NCI-H2171 (cell line): Measurements from ENCODE around the gene CTSE.
A peak's percentile ranks its signal among the peaks of the same experiment; 100 is the strongest.
"Not testable (repeated sequence)": the region's sequence is repeated elsewhere in the genome, so short reads cannot be mapped to it uniquely, and the experiment has no call there.

Source experiments
- DNase-seq: peaks from one replicate; lab custom pipeline; 2025; lab: John Stamatoyannopoulos, UW

The CTSE gene

DNA sequence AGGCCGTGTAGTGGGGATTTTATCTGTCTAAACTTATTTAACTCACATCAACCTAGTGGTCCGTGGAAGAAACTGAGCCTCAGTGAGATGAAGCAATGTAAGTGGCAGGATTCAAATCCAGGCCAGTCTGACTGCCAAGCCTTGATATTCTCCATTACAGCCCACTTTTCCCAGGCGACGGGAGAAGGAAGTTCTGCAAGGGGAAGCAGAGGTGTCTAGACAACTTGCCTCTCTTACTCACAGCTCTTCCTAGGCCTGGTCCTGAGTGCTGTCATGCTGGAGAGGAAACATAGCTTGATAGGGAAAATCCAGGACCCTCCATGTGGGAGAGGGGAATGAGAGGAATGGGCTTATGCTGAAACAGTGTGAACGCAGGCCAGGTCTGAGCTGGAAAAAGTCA lies 9.1 kb downstream of the CTSE start:
- DNase-seq, result no peak

DNA sequence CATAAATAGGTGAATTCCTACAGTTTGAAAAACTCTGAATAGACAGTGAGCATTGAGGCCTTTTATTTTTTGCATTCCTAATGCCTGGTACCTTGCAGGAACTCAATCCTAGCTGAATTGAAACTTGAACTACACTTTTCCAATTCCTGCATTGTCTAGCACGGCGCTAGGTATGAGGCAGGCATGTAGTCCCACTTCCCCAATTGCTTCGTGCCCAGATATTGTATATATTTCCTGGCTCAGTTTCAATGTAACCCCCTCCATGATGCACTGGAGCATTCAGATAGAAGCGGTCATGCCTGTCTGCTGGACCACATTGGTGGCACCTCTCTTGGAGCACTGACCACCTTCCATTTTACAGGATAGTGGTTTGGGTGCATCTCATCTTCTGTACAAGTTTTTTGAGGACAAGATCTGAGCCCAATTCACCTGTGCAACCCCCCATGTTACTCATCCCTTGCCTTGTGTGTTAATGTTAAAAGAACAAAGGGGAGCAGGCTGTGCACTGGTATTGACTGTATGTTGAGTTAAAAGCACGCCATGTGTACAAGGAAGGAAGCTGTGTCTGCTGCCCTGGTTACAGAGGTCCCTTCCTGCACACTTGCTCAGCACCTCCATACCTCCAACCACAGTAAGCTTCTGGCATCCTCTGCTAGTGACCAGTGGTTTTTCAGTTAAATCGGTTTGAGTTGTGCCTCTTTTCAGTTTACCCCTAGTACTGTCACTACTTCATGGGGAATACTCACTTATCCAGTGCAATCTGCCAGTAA lies 10.5 kb downstream of the CTSE start:
- no peak for DNase-seq

DNA sequence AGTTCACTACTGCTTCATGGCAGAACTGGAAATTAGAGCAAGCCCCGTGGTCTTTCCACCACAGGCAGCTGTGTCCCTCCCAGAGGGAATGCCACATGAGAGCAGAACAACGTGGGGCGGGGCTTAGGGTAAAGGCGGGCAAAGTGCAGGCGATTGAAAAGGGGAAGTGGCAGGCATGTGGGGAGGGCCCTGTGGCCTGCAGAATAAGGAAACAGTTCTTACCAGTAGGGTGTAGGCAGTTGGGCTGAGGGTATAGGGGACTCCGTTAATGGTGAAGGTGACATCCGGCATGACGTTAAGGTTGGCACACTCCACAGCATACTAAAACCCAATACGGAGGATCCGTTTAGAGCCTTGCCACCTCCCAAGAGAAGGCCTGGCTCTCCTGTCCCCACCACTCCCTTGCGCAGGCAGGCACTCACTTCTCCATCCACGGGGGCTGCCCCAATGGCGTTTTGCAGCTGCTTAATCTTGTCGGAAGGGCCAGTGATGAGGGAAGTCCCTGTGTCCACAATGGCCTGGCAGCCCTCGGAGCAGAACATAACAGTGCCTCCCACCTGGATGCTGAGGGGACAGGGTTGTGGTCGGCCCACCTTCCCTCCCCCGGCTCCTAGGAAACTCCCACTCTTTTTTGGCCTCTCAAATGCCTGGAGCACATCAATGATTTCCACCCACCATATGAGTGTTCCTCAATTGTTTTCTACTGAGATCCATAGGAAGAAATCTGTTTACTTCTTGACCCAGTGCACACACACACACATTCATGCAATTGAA lies 11.4 kb downstream of the CTSE start:
- peak; percentile 3 for DNase-seq

DNA sequence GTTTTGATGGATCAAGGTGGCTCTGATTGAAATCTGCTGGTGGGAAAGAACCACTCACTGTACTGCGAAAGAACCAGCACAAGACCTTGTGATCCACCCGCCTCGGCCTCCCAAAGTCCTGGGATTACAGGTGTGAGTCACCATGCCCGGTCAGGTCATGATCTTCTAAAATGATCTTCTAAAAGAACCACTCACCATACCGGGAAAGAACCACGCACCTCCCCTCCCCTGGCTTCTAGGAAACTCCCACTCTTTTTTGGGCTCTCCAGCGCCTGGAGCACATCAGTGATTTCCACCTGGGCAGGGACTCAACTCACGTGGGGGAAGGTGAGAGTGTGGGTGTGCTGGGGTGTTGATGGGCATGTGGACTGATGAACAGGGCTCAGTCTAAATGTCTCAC lies 12.6 kb downstream of the CTSE start:
- no peak for DNase-seq

DNA sequence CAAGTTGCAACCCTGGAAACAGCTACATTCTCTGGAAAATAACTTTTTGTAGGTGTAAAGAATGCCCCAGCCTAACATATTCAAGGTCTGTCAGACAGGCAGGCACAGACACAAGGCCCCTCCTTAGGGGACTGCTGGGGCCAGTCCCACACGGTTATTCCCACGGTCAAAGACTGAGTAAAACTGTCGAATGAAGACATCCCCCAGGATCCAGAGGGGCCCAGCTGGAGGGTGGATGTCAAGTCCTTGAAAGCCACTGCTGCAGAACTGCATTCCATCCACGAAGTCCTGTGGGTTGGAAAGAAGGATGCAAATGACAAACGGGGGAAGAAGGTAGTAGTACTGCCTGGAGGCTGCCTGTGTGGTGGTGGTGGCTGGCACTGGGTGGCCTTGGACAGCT lies 13.6 kb downstream of the CTSE start:
- DNase-seq, result no peak

DNA sequence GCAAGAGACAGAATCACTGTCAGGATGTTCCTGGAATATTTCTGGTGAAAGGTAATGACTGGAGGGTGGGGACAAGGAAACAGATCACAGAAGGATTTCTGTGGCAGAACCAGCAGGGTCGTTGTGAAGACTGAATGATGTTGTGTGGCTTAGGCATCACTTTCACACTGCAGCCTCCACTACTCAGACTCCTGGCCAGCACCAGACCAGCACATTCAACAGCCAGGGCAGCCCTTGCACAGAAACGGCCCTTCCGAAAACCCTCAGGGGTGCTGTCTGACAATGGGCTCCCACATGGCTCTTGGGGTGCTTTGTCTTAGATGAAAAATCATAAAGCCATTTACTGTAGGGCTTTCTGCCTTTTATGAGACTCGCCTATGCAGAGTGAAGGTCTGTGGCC lies 16.7 kb downstream of the CTSE start:
- DNase-seq, result no peak

DNA sequence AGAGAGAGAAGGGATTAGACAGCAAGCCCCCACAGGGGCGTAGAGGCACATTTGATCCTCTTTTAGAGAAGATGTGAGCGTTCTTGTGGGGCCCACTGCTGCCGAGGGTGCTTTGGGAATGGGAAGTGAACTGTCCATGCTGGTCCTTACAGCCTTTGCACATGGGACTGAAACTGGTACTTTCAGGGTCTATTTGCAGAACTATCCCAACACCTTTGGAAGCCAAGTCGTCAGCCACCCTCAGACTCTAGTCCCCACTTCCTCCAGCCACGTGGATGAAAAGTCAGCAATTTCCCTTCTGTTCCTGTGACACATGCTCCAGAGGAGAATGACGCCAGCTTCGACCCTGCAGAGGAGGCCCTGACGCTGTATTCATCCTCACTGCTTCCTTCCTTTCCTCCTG lies 17.9 kb downstream of the CTSE start:
- no peak for DNase-seq

DNA sequence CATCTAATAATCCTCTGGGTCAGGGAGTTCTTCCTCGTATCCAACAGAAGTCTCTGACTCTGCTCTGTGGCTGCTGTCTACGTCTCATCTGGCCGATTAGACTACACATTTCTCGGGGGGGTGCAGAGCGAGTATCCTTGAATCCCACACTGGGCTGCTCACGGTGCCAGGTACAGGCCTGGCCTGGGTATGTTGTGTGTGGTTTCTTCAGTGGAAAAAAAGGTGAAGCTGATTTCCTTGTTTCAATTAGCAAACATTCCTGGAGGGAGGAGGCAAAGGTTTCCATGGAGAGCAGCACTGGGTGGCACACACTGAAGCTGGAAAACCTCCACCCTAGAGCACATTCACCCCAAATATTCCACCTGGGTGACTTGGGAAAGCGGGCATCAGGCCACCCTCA lies 18.5 kb downstream of the CTSE start:
- DNase-seq, result no peak

DNA sequence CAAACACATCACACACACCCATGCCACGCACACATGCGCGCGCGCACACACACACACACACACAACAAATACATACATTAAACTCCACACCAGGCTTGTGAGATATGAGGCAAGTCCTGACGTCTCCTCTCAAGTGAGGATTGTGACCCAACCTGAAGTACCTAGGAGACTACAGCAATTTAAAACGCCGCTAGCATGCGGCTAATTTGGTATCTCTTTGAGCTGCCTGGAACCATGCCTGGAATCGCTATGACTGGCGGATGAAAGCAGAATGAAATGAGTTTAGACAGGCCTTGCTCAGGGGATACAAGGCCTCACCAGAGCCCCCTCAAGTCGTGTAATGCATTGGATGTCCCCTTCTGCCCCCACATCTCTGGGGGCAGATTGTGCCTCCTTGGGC lies 18.9 kb downstream of the CTSE start:
- DNase-seq, result no peak

DNA sequence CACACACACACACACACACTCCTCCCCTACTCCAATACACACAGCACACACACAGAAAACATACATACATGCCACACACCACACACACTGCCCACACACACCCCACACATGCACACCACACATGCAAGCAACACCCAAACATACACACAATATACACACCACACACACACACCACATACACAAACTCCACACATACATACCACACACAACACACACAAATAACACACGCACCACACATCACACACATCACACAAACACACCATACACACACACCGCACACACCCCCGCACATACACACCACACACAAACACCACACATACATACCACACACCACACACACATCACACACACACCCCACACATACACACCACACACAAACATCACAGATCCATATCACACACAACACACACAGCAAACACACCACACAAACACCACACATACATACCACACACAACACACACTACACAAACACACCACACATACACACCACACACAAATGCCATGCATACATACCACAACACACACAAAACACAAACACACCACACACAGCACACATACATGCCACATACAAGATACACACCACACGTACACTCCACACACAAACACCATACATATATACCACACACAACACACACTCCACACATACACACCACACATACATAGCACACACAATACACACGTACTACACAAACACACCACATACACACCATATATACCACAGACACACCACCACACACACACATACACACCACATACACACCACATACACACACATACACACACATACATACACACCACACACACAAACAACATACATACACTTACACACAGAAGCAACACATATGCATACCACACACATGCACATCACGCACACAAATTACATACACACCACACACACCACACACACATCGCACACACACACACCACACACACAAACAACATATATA lies 19.6 kb downstream of the CTSE start:
- DNase-seq, result no peak

DNA sequence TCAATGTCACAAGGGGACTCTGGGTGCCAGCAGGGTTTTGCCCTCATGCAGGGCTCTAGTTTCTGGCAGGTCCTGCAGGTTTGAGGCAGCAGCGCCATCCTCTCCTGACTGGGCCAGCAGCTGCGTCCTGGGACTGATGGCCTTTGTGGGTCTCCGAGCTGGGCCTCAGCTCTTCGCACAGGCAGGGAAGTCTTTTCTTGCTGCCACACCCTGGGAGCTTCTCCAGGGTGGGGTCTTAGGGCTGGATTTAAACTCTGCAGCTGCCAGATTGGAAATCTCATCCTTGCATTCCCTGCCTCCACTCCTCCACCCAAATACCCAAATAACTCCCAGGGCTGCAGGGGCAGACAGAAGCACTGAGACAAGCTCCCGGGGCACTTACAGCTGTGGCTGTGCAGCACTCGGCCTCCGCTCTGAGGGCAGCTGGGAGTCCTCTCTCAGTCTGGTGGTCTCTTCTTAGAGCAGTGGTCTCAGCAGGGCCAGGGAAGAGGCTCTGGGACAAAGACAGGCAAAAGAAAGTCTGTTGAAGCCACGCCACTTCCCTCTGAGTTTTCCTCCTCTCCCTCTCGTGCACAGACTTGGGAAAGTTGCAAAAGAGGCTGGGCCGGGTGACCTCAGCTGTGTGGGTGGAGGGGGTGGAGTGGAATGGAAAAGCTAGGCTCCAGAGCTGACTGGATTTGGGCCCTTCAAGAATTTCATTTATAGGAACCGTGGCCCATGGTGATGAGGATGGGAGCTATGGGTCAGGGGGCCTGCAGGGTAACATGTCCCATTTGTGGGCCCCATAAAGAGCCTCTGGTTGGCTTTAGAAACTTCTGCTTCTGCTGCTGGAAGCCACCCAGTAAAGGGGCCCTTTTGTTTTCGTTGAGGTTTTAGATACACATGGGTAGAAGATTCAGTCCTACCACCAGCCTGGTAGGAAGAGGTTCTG lies 20.6 kb downstream of the CTSE start, which contains the start of gene RAB7B:
Gene RAB7B, minus strand, starts transcription at position 525 of the 931 bp plus-strand sequence. CDS start 9,260 bp downstream, outside the sequence.
- no peak for DNase-seq

DNA sequence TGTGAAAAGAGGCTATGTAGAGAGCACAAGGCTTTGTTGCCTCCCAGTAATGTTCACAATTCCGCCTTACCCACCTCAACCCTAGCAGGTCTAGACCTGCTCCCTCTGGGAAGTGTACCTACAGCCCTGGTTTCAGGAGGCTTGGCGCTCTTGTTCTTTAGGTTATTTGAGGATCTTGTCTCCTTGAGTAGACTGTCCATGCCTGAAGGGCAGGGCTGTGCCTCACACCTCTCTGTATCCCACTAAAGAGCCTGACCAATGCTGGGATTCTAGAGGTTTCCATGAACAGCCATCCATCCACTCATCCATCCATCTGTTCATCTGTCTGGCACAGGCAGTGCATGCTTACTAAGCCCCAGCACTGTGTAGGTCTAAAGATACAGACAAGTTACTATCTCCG lies 21.5 kb downstream of the CTSE start:
- DNase-seq, result no peak

DNA sequence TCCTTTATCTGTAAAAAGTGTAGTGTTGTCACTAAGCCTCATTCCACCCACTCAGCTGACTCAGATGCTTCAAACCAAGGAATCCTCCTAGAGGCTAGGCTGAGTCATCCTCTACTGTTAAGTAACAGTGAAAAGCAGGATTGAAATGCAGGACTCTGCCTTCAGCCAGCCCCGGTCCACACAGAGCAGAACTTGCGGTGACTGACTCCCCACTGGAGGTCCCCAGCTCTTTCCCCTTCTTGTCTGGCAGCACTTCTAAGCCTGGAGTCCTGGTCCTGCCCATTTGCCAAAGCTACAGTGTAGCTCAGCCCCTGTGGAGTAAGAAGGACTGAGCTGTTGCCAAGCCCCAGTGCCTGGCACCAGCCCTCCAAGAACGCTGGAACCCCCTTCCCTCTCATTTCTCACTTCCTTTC lies 22.2 kb downstream of the CTSE start:
- DNase-seq, result no peak

DNA sequence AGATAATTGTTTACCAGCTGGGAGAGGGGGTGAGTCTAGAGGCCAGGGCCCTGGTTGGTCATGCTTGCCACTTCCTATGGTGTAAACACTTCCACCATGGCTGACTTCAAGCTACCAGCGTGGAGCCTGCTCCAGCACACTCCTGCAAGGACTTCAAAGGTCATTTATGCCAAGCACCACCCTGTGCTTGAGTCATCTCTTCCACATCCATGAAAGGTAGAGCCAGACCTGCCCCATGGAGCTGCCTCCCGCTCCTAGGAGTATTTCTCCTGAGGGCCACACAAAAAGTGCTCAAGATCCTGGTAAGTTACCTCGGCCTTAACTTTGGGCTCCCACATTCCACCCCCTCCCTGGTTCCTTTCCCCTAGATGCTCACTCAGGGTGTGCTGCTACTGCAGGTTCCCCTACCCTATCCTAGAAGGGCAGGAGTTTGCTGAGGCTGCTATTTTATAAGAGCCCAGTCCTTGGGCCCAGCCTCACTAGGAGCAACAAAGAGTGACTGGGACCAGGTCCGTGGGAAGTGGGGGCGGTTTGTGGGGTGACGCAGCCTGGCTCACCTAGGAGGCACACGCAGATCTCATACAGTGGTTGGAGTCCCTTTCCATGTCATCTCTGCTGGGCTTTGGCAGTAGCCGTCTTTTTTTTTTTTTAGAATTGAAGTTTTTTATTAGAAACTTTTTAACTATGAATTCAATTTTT lies 22.9 kb downstream of the CTSE start:
- DNase-seq, result no peak

DNA sequence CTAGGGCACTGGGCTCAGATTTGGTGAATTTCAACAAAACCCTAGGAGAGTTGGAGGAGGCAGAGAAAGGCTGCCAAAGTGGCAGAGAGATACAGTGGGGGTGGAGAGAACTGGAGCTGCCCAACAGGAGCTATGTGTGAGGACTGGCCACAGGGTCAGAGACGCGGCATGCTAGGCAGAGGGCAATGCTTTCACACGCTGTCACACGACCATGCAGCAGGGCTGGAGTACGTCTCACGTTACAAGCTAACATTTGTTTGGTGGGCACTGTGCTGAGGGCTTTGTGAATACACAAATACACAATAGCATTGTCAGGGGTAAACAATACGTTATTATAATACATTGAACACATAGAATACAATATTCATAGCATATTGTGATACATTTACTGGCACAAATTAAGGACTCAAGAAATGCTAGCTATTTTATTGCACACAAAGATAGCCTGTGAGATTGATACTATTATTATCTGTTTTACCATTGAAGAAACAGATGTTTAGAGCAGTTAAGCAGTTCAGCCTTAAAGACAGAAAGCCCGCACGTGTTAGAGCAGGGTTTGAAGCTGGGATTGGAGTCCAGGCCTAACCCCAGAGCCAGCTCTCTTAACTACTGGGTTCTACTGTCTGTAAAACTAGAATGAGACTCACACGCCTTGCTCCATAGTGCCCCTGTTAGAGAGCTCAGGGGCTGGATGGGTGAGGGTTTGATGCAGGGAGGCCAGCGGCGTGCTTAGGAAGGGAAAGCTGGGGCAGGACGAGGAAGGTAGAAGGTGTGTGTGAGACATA lies 25.0 kb downstream of the CTSE start:
- DNase-seq, result no peak

DNA sequence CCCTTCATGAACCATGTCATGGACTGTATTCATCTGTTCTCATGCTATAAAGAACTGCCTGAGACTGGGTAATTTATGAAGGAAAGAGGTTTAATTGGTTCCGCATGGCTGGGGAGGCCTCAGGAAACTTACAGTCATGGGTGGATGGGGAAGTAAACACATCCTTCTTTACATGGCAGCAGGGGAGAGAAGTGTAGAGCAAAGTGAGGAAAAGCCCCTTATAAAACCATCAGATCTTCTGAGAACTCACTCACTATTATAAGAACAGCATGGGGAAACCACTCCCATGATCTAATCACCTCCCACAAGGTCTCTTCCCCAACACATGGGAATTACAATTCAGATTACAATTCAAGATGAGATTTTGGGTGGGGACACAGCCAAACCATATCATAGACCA lies 27.1 kb downstream of the CTSE start:
- DNase-seq, result not testable (repeated sequence)

DNA sequence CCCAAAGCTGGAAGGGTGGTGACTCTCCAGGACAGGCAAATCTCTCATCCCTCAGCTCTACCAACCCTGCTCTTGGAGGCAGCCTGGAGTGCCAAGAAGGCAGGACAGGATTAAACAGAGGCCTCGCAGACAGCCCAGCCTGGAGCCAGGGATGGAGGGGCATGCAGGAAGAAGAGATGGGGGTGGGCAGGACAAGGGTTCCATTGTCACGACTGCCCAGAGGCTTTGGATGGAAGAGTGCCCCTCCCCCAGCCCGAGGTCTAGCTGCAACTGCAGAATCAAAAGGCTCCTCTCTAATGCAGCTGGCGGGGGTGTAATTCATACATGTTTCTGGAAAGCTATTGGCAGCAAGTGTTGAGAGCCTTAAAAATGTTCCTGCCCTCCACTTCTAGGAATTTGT lies 29.3 kb downstream of the CTSE start:
- DNase-seq, result no peak

DNA sequence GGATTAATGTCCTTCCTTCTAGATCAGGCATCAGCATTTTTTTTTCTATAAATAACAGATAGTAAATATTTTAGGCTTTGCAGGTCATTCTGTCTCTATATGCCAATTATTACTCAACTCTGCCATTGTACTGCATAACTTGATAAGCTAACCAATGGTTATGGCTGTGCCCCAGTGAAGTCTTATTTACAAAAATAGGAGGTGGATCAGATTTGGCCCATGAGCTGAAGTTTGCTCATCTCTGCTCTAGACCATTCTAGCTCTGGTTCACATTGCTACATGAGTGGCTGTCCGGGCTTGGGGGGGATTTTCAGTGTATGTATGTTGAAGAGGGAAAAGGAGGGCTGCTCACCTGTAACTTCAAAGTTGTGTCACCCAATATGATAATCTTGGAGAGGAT lies 30.6 kb downstream of the CTSE start:
- no peak for DNase-seq

DNA sequence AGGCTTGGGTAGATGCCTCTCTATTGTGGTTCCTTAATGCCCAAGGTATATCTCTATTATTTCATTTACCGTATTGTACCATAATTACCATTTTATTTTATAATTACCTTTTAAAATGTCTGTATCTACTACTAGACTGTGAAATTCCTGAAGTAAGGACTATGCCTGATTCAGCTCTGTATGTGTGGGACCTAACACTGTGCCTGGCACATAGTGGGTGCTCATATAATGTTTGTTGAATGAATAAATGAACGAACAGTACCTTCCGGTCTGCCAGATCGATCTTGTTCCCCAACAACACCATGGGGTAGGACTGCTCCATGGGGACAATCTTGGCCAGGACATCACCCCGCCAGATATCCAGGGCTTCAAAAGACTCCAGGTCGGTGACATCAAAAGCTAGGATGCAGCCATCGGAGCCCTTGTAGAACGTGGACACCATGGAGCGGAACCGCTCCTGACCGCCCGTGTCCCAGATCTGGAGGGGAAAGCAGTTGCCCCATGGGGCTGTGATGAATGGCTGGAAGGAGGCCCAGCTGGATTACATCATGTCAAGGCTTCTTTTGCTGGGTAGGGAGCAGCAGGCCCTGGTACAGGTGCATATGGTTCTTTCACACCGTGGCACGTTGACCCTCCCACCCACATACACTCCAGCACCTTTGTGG lies 31.3 kb downstream of the CTSE start:
- no peak for DNase-seq
